CD8-positive, alpha-beta memory T cell (primary cell): ENCODE measurements around the gene SMG5. TPM values are rescaled to one million over a fixed set of nuclear protein-coding genes. Genes with fewer than 3 reads are reported as not detected.
A peak's percentile ranks its signal among the peaks of the same experiment; 100 is the strongest.

Experiments used
- CTCF ChIA-PET: fragments of 350-600 bp; sonication (Branson Sonifier 250); formaldehyde crosslinking; loops from one replicate; lab custom pipeline; 2021; ENCODE audit warnings: antibody characterized with exemption; lab: Charles Lee
- POLR2A ChIA-PET: fragments of 350-600 bp; sonication (Branson Sonifier 250); formaldehyde crosslinking; loops from one replicate; lab custom pipeline; 2021; ENCODE audit warnings: antibody characterized with exemption; lab: Charles Lee
- DNase-seq, 5 donors: peaks; one replicate each; pipeline versions ENCODE4 v3.0.0 to v3.0.0-alpha.2; 2020 to 2022; ENCODE audit warnings: mixed read lengths in 1 of 5
- H3K27ac ChIP-seq: one replicate; pipeline ENCODE4 v1.7.0; 2013; ENCODE audit warnings: low read depth, mild to moderate bottlenecking, low read length, moderate library complexity
- H3K27me3 ChIP-seq: 2 replicates; pipeline ENCODE4 v1.7.0; 2013; ENCODE audit warnings: low read length, mild to moderate bottlenecking; ENCODE audit not compliant: insufficient read depth, poor library complexity, severe bottlenecking
- H3K36me3 ChIP-seq: 2 replicates; pipeline ENCODE4 v1.7.0; 2013; ENCODE audit warnings: mild to moderate bottlenecking, low read length, moderate library complexity; ENCODE audit not compliant: insufficient read depth
- H3K4me1 ChIP-seq: 2 replicates; pipeline ENCODE4 v1.7.0; 2013; ENCODE audit warnings: mild to moderate bottlenecking, low read length, moderate library complexity; ENCODE audit not compliant: insufficient read depth
- H3K4me3 ChIP-seq: 2 replicates; pipeline ENCODE4 v1.7.0; 2013; ENCODE audit warnings: mild to moderate bottlenecking, low read length
- H3K9me3 ChIP-seq: 2 replicates; pipeline ENCODE4 v1.7.0; 2013; ENCODE audit warnings: mild to moderate bottlenecking, low read length
- H3K27ac Mint-ChIP-seq, 8 donors: one replicate each; pipeline ENCODE4 v1.8.0; 2020 to 2021; ENCODE audit warnings: mixed read lengths in 8 of 8, mild to moderate bottlenecking in 6 of 8, inconsistent platforms in 3 of 8, moderate library complexity in 3 of 8
- H3K27me3 Mint-ChIP-seq, 2 donors: one replicate each; pipeline ENCODE4 v1.8.0; 2020 to 2021; ENCODE audit warnings: mixed read lengths in 2 of 2, mild to moderate bottlenecking in 1 of 2, moderate library complexity in 1 of 2
- H3K36me3 Mint-ChIP-seq, 3 donors: one replicate each; pipeline ENCODE4 v1.8.0; 2020 to 2021; ENCODE audit warnings: mixed read lengths in 3 of 3, inconsistent platforms in 1 of 3, mild to moderate bottlenecking in 1 of 3
- H3K4me1 Mint-ChIP-seq, 3 donors: one replicate each; pipeline ENCODE4 v1.8.0; 2020 to 2021; ENCODE audit warnings: mixed read lengths in 3 of 3, inconsistent platforms in 1 of 3, mild to moderate bottlenecking in 1 of 3
- H3K4me3 Mint-ChIP-seq, 7 donors: one replicate each; pipeline ENCODE4 v1.8.0; 2020 to 2021; ENCODE audit warnings: mixed read lengths in 7 of 7, mild to moderate bottlenecking in 6 of 7, moderate library complexity in 4 of 7, inconsistent platforms in 2 of 7
- H3K9me3 Mint-ChIP-seq, 5 donors: one replicate each; pipeline ENCODE4 v1.8.0; 2020 to 2022; ENCODE audit warnings: mixed read lengths in 5 of 5, mild to moderate bottlenecking in 3 of 5, moderate library complexity in 2 of 5, inconsistent platforms in 1 of 5
- polyA plus RNA-seq: library from polyadenylated mRNA; unstranded; fragments of 300-500 nt; fragmentation: Illumina TruSeq; gene quantifications from one replicate; pipeline ENCODE4 v1.2.3, GENCODE V29; 2021
- total RNA-seq, 2 experiments: library from RNA; stranded (reverse); gene quantifications; one replicate each; pipeline ENCODE4 v1.2.3, GENCODE V29; 2021

The SMG5 gene
- total and polyA plus RNA-seq, 3 experiments from 2014 or later, result 27.3 to 117 (median 110) TPM

DNA sequence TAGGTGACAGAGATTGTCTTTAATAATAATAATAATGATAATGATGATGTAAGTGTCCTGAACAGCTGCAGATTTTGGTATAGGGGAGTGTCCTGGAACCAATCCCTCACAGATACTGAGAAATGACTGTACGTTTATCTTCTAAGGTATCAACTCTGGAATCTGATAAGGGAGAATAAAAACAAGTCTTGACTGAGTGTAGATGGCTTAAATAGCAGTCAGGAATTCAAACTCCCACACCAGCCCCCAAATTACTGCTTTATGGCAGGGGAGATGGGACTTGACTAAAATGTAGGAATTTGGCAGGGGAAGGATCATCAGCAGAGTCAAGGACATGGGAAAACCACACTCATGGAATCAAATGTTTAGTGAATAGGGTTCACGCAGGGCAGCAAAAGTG, 22.6 kb upstream of the SMG5 start:
- H3K27ac ChIP-seq, result no peak overlapping the region
- Mint-ChIP-seq H3K4me3 (no peak overlapping the region), H3K27ac (peak overlapping the region in 2 of 8 donors; percentile 58 to 87), H3K36me3 (peaks cover 0 to 40% (median 11%) of the 10 kb centered on the region in 3 donors), H3K9me3 (no peaks in the 10 kb centered on the region), H3K27me3 (no peaks in the 10 kb centered on the region), H3K4me1 (no peaks in the 10 kb centered on the region)
- no peaks in the 10 kb centered on the region for H3K27me3 ChIP-seq
- no peak overlapping the region for H3K4me3 ChIP-seq
- no peaks in the 10 kb centered on the region for H3K4me1 ChIP-seq
- CTCF ChIA-PET, result no interaction called here
- H3K9me3 ChIP-seq, result no peaks in the 10 kb centered on the region
- POLR2A ChIA-PET, result no interaction called here
- H3K36me3 ChIP-seq, result peaks cover 20% of the 10 kb centered on the region
- no peak for DNase-seq

- Mint-ChIP-seq H3K27ac (peak overlapping the region in 1 of 8 donors; percentile 27), H3K36me3 (peaks cover 0 to 26% (median 6%) of the 10 kb centered on the region in 3 donors), H3K9me3 (no peaks in the 10 kb centered on the region), H3K4me1 (no peaks in the 10 kb centered on the region), H3K27me3 (no peaks in the 10 kb centered on the region), H3K4me3 (no peak overlapping the region)
- peaks cover 7% of the 10 kb centered on the region for H3K36me3 ChIP-seq
- no peak overlapping the region for H3K27ac ChIP-seq
- H3K9me3 ChIP-seq, result no peaks in the 10 kb centered on the region
- POLR2A ChIA-PET, result no interaction called here
- no peaks in the 10 kb centered on the region for H3K27me3 ChIP-seq
- DNase-seq, result no peak
- no peak overlapping the region for H3K4me3 ChIP-seq
- CTCF ChIA-PET, result interaction anchor here (0.8 to 1.4 kb wide), 3 partner anchors 9 to 16 kb away, joined by 3 read pairs; no protein-coding TSS in a partner anchor
- H3K4me1 ChIP-seq, result no peaks in the 10 kb centered on the region
These were observed 20.6 kb upstream of the SMG5 start for GRCh38 chr1:156303241-156303640.

DNA sequence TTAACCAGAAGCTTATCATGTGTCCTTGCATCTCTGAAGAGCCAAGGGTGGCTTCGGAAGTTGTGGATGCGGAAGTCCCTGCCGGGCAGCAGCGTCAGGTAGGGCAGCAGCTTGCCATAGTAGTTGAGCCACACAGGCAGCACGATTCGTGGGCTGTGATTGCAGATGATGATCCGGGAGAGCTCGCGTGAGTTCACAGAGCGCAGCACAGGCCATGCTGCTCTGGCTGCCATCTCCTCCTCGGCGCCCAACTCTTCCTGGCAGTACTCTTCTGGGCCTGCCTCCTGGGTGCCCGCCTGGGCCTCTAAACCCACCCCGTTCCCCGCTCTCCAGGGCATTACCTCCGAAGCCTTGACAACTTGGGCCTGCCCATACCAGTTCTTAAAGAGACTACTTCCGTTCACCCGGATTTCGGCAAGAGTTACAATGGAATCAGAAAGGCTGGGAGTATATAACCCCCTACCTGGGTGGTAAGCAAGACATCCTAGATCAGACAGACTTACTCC, 16.3 kb upstream of the SMG5 start, which contains the start of gene VHLL:
Gene VHLL (minus strand): TSS at position 456 of the 506 bp plus-strand sequence. CDS start 118 bp downstream, at position 338.
- CTCF ChIA-PET, result no interaction called here
- peak within 1 kb of the TSS in 1 of 7 donors; percentile 48 for H3K4me3 Mint-ChIP-seq
- peaks cover 0 to 4% (median 0%) of the 10 kb centered on the region in 3 donors for H3K36me3 Mint-ChIP-seq
- peak within 1 kb of the TSS in 1 of 8 donors; percentile 85 for H3K27ac Mint-ChIP-seq
- no peaks in the 10 kb centered on the region for H3K9me3 ChIP-seq
- no peaks in the 10 kb centered on the region for H3K9me3 Mint-ChIP-seq
- H3K27me3 Mint-ChIP-seq, result no peaks in the 10 kb centered on the region
- DNase-seq, result no peak
- peaks cover 12% of the 10 kb centered on the region for H3K4me1 ChIP-seq
- no peaks in the 10 kb centered on the region for H3K36me3 ChIP-seq
- peaks cover 13 to 20% (median 19%) of the 10 kb centered on the region in 3 donors for H3K4me1 Mint-ChIP-seq
- POLR2A ChIA-PET, result no interaction called here
- H3K4me3 ChIP-seq, result no peak within 1 kb of the TSS
- no peak within 1 kb of the TSS for H3K27ac ChIP-seq
- no peaks in the 10 kb centered on the region for H3K27me3 ChIP-seq

- no peaks in the 10 kb centered on the region for H3K36me3 ChIP-seq
- CTCF ChIA-PET, result interaction anchor here (1.9 kb wide), 1 partner anchor 12 kb away, joined by 6 read pairs; the partner anchor contains the start of genes SMG5 and TMEM79
- peaks cover 0 to 13% (median 0%) of the 10 kb centered on the region in 3 donors for H3K36me3 Mint-ChIP-seq
- H3K4me3 ChIP-seq, result peak within 1 kb of the TSS; percentile 81
- peaks cover 14 to 26% (median 19%) of the 10 kb centered on the region in 3 donors for H3K4me1 Mint-ChIP-seq
- H3K27ac Mint-ChIP-seq, result peak within 1 kb of the TSS; percentile 45 to 90 (median 87)
- no peaks in the 10 kb centered on the region for H3K27me3 Mint-ChIP-seq
- no peaks in the 10 kb centered on the region for H3K9me3 ChIP-seq
- H3K27me3 ChIP-seq, result no peaks in the 10 kb centered on the region
- POLR2A ChIA-PET, result interaction anchor here (3.1 kb wide), 1 partner anchor 13 kb away, joined by 18 read pairs; the partner anchor contains the start of genes SMG5 and TMEM79
- H3K4me1 ChIP-seq, result peaks cover 12% of the 10 kb centered on the region
- H3K27ac ChIP-seq, result peak within 1 kb of the TSS; percentile 59
- peak; percentile 34 to 69 (median 43) for DNase-seq
- H3K9me3 Mint-ChIP-seq, result no peaks in the 10 kb centered on the region
- peak within 1 kb of the TSS; percentile 86 to 95 (median 90) for H3K4me3 Mint-ChIP-seq
These were observed 12.8 kb upstream of the SMG5 start, which contains the start of gene GLMP for GRCh38 chr1:156295391-156295947. TSS of gene GLMP (minus strand) at chr1:156295679. CDS start at chr1:156295645, 34 bp downstream.

DNA sequence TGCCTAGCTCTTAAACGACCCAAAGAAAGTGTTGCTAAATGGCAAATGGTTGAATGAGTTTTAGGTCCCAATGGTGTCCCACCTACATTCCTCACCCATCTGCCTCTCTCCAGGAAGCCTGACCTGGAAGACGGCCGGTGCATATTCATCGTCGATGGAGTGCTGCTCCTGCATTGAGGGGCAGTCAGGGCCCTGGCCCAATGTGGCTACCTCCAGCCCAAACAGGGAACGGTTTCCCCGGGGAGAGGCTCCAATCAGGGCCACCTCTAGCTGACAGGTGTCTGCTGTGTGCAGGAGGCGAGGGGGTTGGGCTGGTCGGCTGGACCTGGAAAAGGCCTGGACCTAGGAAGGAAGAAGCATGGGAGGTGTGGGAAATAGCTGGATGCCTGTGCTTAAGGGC, 11.3 kb upstream of the SMG5 start:
- H3K27ac Mint-ChIP-seq, result peak overlapping the region in 1 of 8 donors; percentile 35
- Histone ChIP-seq H3K27me3 (no peaks in the 10 kb centered on the region), H3K4me1 (peaks cover 12% of the 10 kb centered on the region), H3K27ac (no peak overlapping the region), H3K36me3 (no peaks in the 10 kb centered on the region), H3K9me3 (no peaks in the 10 kb centered on the region), H3K4me3 (no peak overlapping the region)
- CTCF ChIA-PET, result interaction anchor here (1.9 kb wide), 1 partner anchor 10 kb away, joined by 6 read pairs; the partner anchor contains the start of genes SMG5 and TMEM79
- POLR2A ChIA-PET, result interaction anchor here (3.1 kb wide), 1 partner anchor 11 kb away, joined by 18 read pairs; the partner anchor contains the start of genes SMG5 and TMEM79
- peak overlapping the region in 2 of 7 donors; percentile 34 to 88 for H3K4me3 Mint-ChIP-seq
- peaks cover 14 to 26% (median 19%) of the 10 kb centered on the region in 3 donors for H3K4me1 Mint-ChIP-seq
- no peaks in the 10 kb centered on the region for H3K9me3 Mint-ChIP-seq
- no peak for DNase-seq
- no peaks in the 10 kb centered on the region for H3K27me3 Mint-ChIP-seq
- peaks cover 4 to 22% (median 7%) of the 10 kb centered on the region in 3 donors for H3K36me3 Mint-ChIP-seq

DNA sequence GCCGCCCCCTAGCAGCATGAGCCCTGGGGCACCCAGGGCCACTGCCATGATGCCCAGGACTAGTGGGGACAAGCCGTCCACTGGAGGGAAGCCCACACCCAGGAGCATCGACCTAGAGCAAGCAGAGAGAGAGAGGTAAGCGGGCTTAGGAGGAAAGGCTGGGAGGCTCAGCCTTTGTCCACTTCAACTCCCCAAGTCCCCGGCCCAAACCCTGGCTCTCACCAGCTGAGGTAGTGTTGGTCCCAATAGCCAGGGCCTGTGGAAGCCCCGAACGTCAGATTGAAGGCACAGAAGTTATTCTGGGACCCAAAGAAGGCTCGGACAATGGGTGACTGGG, 10.4 kb upstream of the SMG5 start:
- CTCF ChIA-PET, result no interaction called here

GRCh38 chr1:156291226-156292061, 8.8 kb upstream of the SMG5 start:
- Histone ChIP-seq H3K9me3 (no peaks in the 10 kb centered on the region), H3K27ac (no peak overlapping the region), H3K27me3 (no peaks in the 10 kb centered on the region), H3K36me3 (no peaks in the 10 kb centered on the region), H3K4me1 (peaks cover 12% of the 10 kb centered on the region), H3K4me3 (no peak overlapping the region)
- H3K27ac Mint-ChIP-seq, result peak overlapping the region in 2 of 8 donors; percentile 50 to 74
- H3K36me3 Mint-ChIP-seq, result peaks cover 4 to 27% (median 7%) of the 10 kb centered on the region in 3 donors
- peaks cover 14 to 26% (median 19%) of the 10 kb centered on the region in 3 donors for H3K4me1 Mint-ChIP-seq
- no peak for DNase-seq
- CTCF ChIA-PET, result no interaction called here
- H3K9me3 Mint-ChIP-seq, result no peaks in the 10 kb centered on the region
- POLR2A ChIA-PET, result no interaction called here
- H3K4me3 Mint-ChIP-seq, result peak overlapping the region in 1 of 7 donors; percentile 30
- no peaks in the 10 kb centered on the region for H3K27me3 Mint-ChIP-seq

More for the DNA sequence above, 10.4 kb upstream of the SMG5 start:
- Mint-ChIP-seq H3K4me3 (peak overlapping the region in 5 of 7 donors; percentile 20 to 75 (median 53)), H3K27me3 (no peaks in the 10 kb centered on the region), H3K36me3 (peaks cover 4 to 26% (median 7%) of the 10 kb centered on the region in 3 donors), H3K9me3 (no peaks in the 10 kb centered on the region), H3K4me1 (peaks cover 14 to 26% (median 19%) of the 10 kb centered on the region in 3 donors), H3K27ac (peak overlapping the region in 2 of 8 donors; percentile 50 to 54)
- POLR2A ChIA-PET, result interaction anchor here (3.1 kb wide), 1 partner anchor 10 kb away, joined by 18 read pairs; the partner anchor contains the start of genes SMG5 and TMEM79
- no peaks in the 10 kb centered on the region for H3K27me3 ChIP-seq
- H3K36me3 ChIP-seq, result no peaks in the 10 kb centered on the region
- no peak overlapping the region for H3K4me3 ChIP-seq
- DNase-seq, result no peak
- H3K4me1 ChIP-seq, result peaks cover 12% of the 10 kb centered on the region
- no peaks in the 10 kb centered on the region for H3K9me3 ChIP-seq
- H3K27ac ChIP-seq, result no peak overlapping the region
